ENCODE results near the gene COG1.

Gene COG1

GRCh38 chr17:73198930-73199260 lies 6.0 kb downstream of the COG1 start:
- DNase-seq (ENCODE audit: low read depth) = no peak

GRCh38 chr17:73199751-73200317 lies 7.0 kb downstream of the COG1 start:
- no peak for DNase-seq (ENCODE audit: low read depth)

- DNase-seq (ENCODE audit: low read depth) = no peak
These were observed 7.6 kb downstream of the COG1 start for GRCh38 chr17:73200476-73200875.

- no peak for DNase-seq (ENCODE audit: low read depth)
These were observed 8.6 kb downstream of the COG1 start for GRCh38 chr17:73201215-73202069.

GRCh38 chr17:73203135-73203787 lies 10.4 kb downstream of the COG1 start:
- DNase-seq (ENCODE audit: low read depth) = no peak

- DNase-seq (ENCODE audit: low read depth) = no peak
These were observed 11.1 kb downstream of the COG1 start for GRCh38 chr17:73203788-73204479.

- no peak for DNase-seq (ENCODE audit: low read depth)
These were observed 12.7 kb downstream of the COG1 start for GRCh38 chr17:73205459-73205961.

- no peak for DNase-seq (ENCODE audit: low read depth)
These were observed 15.4 kb downstream of the COG1 start for GRCh38 chr17:73208139-73208827.

- no peak for DNase-seq (ENCODE audit: low read depth)
These were observed 16.6 kb downstream of the COG1 start for GRCh38 chr17:73209436-73209835.

GRCh38 chr17:73210002-73210678 lies 17.3 kb downstream of the COG1 start:
- no peak for DNase-seq (ENCODE audit: low read depth)

GRCh38 chr17:73211745-73212144 lies 18.9 kb downstream of the COG1 start:
- DNase-seq (ENCODE audit: low read depth) = peak; percentile 59

GRCh38 chr17:73214008-73214407 lies 21.2 kb downstream of the COG1 start:
- no peak for DNase-seq (ENCODE audit: low read depth)

GRCh38 chr17:73214851-73215250 lies 22.0 kb downstream of the COG1 start:
- DNase-seq (ENCODE audit: low read depth) = no peak

GRCh38 chr17:73215447-73215846 lies 22.6 kb downstream of the COG1 start:
- no peak for DNase-seq (ENCODE audit: low read depth)

GRCh38 chr17:73223626-73224230 lies 30.9 kb downstream of the COG1 start:
- no peak for DNase-seq (ENCODE audit: low read depth)

GRCh38 chr17:73224237-73224636 lies 31.4 kb downstream of the COG1 start:
- no peak for DNase-seq (ENCODE audit: low read depth)

GRCh38 chr17:73224663-73225305 lies 31.9 kb downstream of the COG1 start:
- no peak for DNase-seq (ENCODE audit: low read depth)

GRCh38 chr17:73226556-73227172 lies 33.8 kb downstream of the COG1 start:
- no peak for DNase-seq (ENCODE audit: low read depth)

- no peak for DNase-seq (ENCODE audit: low read depth)
These were observed 34.5 kb downstream of the COG1 start for GRCh38 chr17:73227379-73227778.

- no peak for DNase-seq (ENCODE audit: low read depth)
These were observed 35.1 kb downstream of the COG1 start for GRCh38 chr17:73227944-73228343.

Measured in T follicular helper cell (primary cell).